HG02884 (cell line): ENCODE data around the gene CARD19.

Source experiments
- ATAC-seq: cut with Tn5 transposase; IDR thresholded peaks from one replicate; pipeline ENCODE4 v1.9.1; 2021; ENCODE audit warnings: mild to moderate bottlenecking, moderate library complexity; ENCODE audit not compliant: unreplicated experiment

CARD19 gene, protein sequence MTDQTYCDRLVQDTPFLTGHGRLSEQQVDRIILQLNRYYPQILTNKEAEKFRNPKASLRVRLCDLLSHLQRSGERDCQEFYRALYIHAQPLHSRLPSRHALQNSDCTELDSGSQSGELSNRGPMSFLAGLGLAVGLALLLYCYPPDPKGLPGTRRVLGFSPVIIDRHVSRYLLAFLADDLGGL

DNA sequence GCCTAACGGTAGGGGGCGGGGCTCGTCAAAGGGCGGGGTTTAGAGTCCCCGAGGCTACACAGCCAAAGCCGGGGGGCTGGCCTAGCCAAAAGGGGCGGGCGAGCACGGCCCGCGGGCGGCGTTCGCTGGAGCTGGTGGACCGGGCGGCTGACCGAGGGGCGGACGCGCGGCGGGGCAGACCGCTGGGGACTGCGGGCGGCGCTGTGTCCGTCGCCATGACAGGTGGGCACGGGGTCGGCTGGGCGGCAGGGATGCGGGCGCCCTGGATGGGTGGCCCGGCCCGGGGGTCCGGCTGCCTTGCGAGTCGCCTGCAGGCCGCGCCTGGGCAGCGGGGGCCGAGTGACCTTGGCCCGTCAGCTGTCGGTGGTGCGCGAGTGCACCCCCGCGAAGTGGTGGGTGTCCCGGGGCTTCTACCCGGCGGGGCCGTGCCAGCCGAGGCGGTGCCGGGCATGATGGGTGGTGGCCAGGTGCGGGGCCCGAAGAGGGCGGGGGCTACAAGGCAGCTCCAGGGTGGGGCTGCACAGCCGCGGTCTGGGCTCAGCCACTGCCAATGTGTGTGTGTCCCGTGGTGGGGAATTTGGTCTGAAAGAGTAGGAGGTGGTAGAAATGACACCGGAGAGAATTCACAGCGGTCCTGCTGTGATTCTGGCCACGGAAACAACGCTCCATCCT is at the start of gene CARD19:
TSS of gene CARD19 (plus strand) at position 87 of the 672 bp plus-strand sequence. CDS start at position 216, 129 bp downstream.
- ATAC-seq: no peak

DNA sequence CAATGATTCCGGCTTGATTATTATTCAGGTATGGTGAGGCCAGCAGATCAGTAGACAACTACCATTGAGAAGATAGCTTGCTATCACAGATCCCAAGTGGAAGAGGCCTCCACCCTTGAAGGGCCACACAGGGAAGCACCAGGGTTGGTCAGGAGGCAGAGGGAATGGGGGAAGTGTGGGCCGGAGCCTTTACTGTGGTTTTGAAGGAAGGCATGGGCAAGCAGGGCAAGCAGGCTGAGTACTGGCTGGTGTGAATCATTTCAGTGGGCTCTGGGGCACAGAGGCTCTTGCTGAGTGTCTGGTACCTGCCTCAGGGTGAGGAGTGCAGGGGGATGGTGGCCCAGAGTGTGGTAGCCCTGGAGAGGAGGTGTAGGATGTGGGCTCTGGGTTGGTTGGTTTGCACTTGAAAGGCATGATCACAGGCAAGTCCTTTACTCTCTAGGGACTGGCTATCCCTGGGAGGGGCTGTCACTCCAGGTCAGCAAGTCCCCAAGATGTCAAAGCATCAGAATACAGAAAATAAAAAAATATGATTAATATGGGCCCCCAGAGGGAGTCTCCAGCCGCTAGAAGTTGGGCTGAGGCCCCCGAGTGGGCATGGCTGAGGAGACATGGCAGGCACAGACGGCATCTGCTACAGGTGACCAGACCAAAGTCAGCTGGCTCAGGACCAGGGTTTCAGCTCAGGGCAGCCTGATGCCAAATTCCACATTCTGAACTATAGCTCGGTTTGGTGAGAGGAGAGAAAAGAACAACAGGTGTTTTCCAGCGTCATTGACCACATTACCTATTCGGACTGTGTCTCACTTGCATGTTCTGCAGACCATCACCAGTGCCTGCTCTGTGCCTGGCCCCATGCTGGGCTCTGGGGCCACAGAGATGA is 47.2 kb upstream of the CARD19 start:
- ATAC-seq: no peak

- ATAC-seq: no peak
These were observed 46.5 kb upstream of the CARD19 start for GRCh38 chr9:93049491-93049890.

- ATAC-seq: no peak
These were observed 45.8 kb upstream of the CARD19 start for GRCh38 chr9:93050231-93050630.

- no peak for ATAC-seq
These were observed 44.3 kb upstream of the CARD19 start for GRCh38 chr9:93051680-93052089.

DNA sequence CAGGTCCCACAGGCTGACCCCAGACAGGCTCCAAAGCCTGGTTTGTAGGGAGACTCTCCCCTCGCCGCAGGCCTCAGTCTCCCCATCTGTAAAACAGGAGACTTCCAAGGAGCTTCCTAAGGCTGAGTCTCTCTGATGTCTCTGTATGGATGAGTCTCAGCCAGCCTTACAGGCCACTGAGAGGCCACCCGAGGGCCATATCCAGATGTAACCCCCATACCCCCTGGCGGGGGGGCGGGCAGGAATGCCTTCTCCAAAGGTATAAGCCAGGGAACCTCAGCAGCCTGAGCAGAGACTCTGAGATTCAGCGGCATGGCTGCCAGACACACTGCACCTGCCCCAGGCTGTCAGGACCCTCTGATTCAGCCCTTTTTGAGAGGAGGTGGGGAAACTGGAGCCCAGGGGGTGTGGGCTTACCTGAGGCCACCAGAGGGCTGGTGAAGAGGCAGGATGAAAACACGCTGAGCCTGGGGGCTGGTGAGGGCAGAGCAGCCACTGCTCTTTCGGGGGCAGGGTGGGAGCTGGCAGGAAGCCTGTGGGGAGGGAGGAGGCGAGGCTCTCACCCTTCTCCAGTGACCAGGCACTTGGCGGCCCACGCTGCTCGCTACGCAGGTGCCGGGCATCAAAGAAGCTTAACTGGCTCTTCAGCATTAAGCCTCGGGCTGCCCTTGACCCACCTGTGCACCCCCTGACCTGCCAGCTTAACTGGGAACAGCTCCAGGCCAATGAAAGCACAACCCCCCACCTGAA is 43.1 kb upstream of the CARD19 start:
- no peak for ATAC-seq

DNA sequence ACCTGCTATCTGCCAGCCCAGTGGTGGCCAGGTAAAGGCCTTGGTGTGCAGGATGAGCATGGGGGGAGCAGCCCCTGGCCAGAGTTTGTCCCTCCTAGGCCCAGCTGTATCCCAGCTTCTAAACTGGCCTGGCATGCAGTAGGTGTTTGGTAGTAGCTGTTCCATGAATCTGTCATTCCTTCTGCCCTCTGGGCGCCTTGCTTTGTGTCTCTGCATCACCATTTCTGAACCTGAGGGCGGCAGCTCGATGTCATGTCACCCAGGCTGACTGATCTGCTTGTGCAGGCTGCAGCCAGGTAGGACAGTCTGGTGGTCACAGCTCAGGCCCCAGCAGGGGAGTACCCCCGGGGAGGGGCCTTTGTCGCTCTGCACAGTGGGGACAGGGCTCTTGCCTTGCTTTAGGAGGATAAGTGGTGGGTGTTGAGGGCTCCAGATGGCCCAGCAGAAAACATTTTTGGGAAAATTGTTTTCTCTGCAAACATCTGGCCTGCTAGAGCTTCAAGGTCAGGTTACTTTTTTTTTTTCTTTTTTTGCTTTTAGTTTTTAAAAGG is 42.2 kb upstream of the CARD19 start:
- ATAC-seq: no peak

- ATAC-seq: no peak
These were observed 41.0 kb upstream of the CARD19 start for GRCh38 chr9:93054758-93055704.

DNA sequence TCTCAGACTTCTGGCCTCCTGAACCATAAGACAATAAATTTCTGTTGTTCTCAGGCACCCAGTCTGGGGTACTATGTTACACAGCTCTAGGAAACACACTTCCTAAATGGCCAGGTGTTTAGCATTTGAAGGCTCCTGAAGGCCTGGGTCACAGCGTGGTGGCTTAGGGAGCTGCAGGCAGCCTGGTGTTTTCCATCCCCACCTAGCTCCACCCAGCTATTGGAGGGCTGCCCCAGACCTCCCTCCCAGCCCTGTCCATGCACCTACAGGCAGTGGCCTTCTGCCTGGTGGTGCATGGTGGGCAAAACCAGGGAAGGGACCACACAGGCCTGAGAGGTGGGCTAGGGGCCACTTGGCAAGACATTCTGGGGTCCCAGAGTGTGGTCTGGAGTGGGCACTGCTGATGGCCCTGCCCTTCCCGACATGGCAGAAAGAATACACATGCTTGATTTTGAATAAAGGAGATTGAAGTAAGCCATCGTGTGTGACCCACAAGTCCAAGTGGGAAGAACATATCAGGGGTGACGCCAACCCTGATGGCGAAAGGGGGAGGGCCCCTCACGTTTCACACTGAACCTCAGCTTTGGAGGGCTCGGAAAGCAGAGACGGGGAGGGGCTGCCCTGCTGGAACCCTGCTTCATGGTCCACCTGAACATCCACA is 38.8 kb upstream of the CARD19 start:
- ATAC-seq: no peak

DNA sequence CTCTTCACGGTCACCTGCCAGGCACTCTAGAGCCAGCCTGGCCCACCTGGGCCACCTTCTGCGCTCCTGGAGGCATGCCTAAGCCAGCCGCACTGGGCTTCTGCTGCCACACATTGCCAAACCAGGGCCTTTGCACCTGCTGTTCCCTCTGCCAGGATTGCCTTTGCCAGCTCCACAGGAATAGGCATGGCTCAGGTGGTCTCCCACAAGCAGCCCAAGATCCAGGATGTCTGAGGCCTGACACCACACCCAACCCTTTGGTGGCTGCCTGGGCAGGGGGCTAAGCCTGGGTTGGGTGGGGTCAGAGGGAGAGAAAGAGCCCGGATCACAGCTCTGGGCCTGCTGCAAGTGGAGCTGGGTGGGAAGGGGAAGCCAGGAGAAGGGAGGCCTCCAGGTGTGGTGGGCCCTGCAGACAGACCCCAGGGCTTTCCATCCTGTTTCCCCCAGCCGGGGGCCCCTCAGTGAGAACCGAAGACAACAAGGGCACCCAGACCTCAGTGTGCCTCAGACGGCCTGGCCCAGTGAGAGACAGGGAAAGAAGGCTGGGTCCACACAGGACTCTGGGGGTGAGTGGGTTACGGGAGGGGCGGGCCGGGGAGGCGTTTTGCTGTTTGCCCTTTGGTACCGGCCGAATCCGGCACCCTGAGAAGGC is 38.2 kb upstream of the CARD19 start:
- no peak for ATAC-seq

DNA sequence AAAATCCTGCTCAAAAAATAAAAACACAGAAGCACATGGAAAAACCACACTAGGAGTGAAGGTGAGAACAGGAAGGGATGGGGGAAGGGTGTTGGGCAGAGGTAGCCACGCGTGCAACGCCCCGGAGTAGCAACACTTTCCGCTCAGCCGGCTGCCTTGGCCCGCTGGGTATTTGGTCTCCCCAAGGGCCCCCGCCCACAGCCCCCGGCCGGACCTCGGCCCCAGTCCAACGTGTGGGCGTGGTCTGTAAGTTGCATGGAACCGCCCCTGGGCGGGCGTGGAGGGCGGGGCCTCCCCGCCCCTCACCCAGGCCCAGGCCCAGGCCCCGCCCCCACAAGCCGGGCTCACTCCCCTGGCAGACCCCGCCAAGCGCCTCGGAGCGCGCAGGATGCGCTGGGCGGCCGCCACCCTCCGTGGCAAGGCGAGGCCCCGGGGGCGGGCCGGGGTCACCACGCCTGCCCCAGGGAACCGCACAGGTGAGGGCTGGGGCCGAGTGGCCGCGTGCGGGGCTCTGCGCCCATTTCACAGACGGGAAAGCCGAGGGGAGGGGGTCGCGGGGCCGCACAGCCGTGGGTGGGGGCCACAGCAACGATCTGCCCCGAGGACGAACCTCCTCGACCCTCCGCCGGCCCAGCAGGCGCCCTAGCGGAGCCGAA is 37.5 kb upstream of the CARD19 start, which contains the start of gene SUSD3:
TSS of gene SUSD3 (plus strand) at position 347 of the 656 bp plus-strand sequence. CDS start at position 389, 42 bp downstream.
- no peak for ATAC-seq

GRCh38 chr9:93059011-93059714 is 36.9 kb upstream of the CARD19 start:
- ATAC-seq: no peak

DNA sequence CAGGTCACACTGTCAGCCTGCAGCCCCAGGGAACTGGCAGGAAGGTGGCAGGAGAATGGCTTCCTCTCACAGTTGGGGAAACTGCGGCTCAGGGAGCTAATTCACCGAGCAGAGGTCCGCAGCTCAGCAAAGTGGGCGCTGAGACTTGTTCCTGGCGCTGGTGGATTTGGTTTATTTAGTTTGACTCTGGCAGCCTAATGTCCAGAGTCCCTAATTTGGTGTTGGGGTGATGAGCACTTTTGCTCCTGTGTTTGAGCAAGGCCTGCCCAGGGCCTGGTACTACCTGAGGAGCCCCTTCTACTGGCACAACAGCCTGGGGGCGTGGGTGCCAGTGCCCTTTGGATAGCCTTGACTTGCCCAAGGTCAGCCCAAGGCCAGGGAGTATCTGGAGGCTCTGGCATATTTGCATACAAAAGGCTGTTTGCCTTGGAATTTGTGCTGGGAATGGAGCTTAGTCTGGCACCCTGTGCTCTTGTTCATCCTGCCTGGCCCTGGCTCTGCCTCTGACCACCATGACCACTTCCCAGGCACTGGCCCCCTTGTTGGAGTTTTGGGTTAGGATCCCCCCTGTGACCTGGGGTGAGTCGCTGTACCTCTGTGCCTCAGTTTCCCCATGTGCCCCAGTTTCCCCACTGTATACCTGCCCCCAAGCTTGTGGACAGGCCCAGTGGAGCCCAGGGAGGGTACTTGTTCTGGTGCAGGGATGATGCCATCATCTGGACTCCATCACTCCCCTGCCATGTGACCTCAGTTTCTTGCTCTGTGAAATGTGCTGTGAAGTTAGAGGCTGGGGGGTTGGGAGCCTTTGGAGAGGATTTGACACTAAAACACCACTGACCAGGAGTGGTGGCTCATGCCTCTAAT is 36.1 kb upstream of the CARD19 start:
- no peak for ATAC-seq

GRCh38 chr9:93060746-93061259 is 35.2 kb upstream of the CARD19 start:
- ATAC-seq: no peak

DNA sequence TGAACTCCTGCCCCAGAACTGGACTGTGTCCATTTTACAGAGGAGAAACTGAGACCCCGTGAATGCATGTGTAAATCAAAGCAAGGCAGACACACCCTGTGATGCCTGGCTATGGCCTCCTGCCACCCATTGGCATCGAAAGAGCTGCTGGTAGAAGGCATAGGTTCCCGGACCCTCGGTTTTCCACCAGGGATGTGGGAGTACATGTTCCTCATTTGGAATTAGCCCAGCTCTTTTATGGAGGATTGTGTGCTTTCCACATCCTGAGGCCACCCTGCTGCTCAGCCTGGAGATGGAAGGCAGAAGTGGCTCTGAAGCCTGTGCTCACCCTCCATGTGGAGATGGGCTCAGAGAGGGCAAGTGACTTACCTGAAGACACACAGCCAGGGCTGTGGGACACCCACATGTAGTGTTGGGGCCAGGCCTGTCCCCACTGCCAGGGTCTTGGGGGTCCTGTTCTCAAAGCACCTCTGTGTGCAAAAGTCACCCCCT is 34.7 kb upstream of the CARD19 start:
- ATAC-seq: no peak
